Loucy (cell line): ENCODE results near the gene TMEM168.

ENCODE experiments used
- CTCF ChIP-seq: fragments of 200-600 bp; sonication (generic); conservative IDR thresholded peaks from 2 replicates; pipeline ENCODE4 v1.5.1; 2014; ENCODE audit warnings: mild to moderate bottlenecking, antibody characterized with exemption, low read length
- EZH2phosphoT487 ChIP-seq: fragments of 200-600 bp; IDR thresholded peaks from 2 replicates; pipeline ENCODE4 v1.6.1; 2018; ENCODE audit warnings: antibody characterized with exemption, mild to moderate bottlenecking, moderate library complexity, borderline replicate concordance

GRCh38 chr7:112779667-112780066 is 10.5 kb downstream of the TMEM168 start:
- TF ChIP-seq CTCF (no peak), EZH2phosphoT487 (no peak)
